Stimulated activated CD8-positive, alpha-beta memory T cell treated with anti-CD3 and anti-CD28 coated beads, Interleukin-4, amount 100 ng/mL, for 4 hours (primary cell): ENCODE measurements around the gene MYH8.

Source experiments
- DNase-seq, 2 donors: peaks; one replicate each; pipeline ENCODE4 v3.0.0-alpha.2; 2020; ENCODE audit warnings: low read depth in 2 of 2, low spot score in 1 of 2

Gene MYH8

DNA sequence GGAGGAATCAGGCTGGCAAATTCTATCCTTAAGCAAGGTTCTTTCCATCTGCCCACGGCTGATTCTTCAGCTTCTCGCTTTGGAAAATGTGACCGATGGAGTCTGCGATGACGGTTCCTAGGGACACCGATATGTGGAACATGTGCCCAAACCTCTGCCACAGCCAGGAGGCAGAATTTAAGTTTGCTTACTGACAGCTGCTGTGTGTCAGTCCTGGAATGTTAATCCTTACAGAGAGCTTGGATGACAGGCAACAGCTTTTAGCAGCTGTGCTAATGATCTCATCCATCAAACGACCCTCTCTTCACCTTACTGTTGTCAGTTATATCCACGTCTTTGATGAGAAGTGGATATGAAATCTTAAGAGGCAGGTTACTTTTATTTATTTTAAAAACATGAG, 37.6 kb downstream of the MYH8 start:
- DNase-seq = no peak

DNA sequence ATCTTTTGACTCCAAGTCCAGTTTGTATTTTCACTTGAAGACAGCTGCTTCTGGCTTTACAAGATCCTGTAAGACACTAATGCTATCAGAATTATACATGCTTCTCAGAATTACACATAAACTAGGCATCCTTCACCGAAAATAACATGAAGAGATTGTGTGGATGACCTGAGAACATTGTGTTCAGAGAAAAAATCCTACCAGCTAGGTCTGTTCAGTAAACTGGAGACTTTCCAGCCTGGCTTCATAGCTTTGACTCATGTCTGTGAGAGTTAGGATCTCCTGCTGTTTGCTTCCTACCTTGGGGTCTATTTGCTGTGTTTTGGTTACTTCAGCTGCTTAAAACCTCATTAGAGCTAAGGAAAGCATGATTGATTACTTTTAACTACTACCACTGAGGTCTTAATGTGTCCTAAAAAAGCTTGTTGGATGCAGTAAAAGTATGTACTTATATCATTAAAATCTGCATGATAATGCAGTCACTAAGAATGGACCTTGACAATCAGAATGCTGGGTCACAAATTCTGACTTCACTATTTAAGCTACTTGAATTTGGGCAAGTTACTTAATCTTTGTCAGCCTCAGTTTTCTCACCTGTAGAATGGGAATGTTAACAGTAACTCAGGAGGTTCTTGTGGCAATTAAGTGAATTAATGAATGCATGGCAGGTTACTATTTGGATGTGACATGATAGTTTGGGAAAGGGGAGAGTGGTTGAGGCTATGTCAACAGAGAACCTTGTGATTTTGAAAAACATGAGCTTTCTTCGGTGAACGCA, 40.9 kb downstream of the MYH8 start:
- DNase-seq = no peak

DNA sequence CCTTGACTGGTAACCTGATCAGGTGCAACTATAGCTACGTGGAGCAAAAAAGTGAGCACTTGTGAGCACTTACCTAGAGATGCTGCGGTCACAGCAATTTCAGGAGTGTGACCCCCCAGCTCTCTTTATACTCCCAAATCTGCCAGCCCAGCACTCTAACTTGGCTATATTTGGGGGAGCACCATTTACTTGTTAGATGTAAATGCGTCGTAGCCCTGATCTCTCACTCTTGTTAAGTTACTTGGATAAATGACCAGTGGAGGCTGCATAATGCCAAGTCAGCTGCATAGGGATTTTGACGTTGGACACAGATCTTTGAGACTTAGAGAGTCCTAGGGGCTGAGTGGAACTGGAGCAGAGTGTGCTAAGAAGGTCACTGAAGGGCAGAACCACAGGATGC, 48.8 kb downstream of the MYH8 start, which contains the start of gene MYH13:
Gene MYH13 (minus strand): TSS at position 101 of the 400 bp plus-strand sequence. CDS start 8,476 bp downstream, outside the sequence.
- no peak for DNase-seq

DNA sequence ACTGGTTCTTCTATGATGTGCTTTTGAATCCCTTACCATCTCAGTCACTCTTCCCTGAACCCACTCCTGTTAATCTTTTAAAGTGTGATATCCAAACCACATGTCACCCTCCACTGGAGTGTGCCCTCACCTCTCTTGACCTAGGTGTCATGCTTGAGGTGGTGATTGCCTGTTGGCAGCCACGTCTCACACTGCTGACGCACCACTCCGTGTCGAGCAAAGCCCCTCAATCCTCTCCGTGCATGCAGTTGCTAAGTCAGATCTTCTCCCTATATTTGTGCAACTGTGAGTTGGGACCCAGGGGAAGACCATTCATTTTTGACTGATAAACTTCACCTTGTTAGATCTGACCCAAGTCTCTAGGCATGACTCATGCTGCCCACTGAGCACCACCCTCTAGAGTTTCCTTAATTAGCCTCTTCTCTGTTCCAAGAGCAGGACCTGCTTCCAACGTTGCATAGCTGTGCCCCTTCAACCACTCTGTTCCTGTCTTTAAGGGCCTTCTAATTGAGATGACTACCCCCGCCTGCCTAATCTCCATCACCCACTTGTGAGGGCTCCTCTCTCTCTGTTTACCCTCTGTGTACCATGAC, 51.6 kb downstream of the MYH8 start:
- no peak for DNase-seq

DNA sequence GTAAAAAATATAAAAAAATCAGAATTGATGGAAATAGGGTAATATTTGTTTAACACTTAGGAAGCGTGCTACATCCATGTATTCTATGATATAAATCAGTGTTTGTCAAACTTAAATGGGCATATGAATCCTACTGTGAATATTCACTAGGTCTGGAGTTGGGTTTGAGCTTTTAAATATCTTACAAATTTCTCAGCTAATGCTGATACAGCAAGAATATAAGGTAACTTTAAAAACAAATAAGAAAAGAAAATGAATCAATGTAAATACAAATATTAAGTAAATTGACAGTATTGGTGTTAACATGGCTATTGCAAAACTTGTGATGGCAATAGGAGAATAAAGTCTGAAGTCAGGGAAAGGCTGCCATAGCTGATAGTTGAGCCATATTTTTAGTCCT, 52.5 kb downstream of the MYH8 start:
- no peak for DNase-seq

DNA sequence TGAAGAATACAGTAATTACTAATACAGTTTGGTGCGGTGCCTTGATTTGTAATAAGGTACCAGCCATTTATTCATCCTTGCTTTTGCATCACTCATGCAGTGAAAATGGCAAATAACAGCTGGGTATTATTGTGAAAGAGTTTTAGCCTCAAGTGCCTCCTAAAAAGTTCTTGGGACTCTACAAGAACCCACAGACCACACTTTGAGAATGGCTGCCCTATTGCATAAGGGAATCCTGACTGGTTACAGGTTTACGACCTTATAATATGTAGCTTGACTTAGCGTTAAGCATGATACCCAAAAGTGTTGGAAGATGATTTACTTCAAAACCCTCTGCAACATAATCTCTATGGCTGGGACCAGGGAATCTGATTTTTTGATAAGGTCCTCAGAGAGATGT, 53.2 kb downstream of the MYH8 start:
- DNase-seq = no peak

DNA sequence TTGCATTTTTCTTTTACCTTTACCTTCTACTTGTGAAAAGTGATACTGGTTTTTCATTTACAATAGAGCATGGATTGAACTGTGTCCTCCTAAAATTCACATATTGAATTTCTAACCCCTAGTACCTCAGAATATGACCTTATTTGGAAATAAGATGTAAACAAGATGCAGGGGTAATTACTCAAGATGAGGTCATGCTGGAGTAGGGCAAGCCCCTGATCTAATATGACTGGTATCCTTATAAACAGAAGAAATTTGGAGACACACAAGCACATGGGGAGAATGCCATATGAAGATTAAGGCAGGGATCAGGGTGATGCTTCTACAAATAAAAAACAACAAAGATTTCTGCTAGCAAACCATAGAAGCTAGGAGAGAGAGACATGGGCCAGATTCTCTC, 61.2 kb downstream of the MYH8 start:
- no peak for DNase-seq

DNA sequence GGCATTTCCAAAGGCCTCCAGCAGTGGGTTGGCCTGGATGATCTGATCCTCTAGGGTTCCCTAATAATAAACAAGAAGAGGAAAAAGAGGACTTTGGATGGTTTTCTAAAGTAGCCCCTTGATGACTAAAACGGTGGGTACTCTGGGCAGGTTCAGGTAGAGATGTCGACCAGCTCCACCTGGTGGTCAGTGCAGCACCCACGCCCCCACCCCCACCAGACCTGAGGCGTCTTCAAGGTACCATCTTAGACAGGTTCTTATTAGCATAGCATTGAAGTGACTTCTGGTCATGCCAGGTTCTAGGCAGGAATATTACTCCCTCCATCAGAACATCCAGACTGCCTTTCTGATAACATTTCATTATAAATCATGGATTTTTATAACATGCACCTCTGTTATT, 64.0 kb downstream of the MYH8 start:
- no peak for DNase-seq

DNA sequence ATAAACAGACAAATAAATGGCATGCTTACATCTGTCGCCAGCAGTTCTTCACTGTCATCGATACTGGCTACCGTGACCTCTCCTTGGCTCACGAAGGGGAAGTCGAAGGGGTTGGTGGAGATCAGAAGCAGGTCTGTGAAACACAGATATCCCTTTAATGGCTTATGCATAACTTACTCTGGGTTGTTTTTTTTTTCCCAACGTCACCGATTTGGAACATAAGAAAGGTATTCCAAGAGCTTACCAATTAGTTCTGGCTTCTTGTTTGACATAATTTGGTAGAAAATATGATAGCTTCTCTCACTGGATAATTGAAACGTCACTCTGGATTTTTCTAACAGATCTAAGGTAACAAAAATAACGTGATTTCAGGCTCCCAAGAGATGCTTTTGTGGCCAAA, 67.1 kb downstream of the MYH8 start:
- no peak for DNase-seq

DNA sequence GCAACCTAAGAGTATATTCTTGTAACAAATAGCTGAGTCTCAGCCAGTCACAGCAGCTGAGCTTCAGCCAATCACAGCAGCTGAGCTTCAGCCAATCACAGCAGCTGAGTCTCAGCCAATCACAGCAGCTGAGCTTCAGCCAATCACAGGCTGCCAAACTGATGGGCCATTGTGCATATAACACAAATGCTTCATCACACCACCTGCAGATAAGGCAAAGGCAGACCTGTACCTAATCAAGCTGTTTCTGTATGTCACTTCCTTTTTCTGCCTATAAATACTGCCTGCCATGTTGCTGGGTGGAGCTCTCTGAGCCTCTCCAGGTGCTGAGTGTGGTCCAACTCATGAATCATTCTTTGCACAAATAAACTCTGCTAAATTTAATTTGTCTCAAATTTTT, 68.9 kb downstream of the MYH8 start:
- no peak for DNase-seq

DNA sequence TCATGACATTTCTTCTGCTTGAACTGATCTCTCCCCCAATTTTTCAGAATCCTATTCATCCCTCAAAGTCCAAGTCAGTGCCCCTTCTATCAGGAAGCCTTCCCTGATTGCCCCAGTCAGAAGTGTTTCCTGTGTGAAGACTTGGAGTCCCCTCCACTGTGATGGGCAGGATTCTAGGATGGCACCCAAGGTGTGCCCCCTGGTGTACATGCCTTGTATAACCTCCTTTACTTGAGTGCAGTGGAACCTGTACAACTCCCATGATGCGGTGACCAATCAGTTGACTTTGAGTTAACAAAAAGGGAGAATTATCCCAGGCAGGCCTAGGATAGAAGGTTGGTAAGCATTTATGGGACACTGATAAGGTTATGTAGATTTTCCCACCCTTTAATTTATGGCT, 72.3 kb downstream of the MYH8 start:
- no peak for DNase-seq

DNA sequence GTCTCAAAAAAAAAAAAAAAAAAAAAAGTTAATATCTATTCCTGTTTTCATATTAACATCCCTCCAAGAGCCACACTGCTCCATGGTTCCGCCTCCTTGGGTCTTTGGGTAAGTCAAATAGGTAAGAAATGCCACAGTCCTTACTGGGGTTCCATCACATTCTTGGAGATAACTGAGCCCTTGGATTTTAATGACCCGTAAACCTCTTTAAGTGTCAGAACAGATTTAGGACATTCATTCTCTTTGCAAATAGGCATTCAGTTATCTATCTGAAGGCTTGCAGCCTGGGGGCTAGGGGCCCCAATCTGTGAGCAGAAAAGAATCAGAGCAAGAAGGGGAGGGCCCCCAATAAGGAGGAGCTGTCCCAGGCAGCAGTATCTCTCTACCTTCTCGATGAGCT, 76.9 kb downstream of the MYH8 start:
- no peak for DNase-seq
